ENCODE data around the gene GPC5. TPM values are rescaled to one million over a fixed set of nuclear protein-coding genes. Genes with fewer than 3 reads are reported as not detected.
A peak's percentile ranks its signal among the peaks of the same experiment; 100 is the strongest.

GPC5 gene
- total RNA-seq, 1 donor from 2014 or later = 0.28 TPM

DNA sequence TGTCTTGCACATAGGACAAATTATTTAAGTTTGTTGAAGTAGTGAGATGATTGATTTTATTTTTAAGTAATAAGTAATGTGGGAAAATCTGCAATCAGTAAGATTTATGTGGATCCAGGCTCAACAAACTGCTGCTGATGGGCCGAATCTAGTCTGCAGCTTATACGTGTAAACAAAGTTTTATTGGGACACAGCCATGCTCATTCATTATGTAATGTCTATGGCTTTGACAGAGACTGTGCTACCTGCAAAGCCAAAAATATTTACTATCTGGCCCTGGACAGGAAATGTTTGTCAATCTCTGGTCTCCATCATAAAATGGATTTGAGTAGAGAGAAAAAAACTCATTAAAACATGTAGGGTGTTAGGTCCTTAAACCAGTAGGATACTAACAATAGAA is 728.0 kb downstream of the GPC5 start:
- H3K27me3 Mint-ChIP-seq (ENCODE audit: low read depth) = no peaks in the 10 kb centered on the region
- TF ChIP-seq, protein P1, sequence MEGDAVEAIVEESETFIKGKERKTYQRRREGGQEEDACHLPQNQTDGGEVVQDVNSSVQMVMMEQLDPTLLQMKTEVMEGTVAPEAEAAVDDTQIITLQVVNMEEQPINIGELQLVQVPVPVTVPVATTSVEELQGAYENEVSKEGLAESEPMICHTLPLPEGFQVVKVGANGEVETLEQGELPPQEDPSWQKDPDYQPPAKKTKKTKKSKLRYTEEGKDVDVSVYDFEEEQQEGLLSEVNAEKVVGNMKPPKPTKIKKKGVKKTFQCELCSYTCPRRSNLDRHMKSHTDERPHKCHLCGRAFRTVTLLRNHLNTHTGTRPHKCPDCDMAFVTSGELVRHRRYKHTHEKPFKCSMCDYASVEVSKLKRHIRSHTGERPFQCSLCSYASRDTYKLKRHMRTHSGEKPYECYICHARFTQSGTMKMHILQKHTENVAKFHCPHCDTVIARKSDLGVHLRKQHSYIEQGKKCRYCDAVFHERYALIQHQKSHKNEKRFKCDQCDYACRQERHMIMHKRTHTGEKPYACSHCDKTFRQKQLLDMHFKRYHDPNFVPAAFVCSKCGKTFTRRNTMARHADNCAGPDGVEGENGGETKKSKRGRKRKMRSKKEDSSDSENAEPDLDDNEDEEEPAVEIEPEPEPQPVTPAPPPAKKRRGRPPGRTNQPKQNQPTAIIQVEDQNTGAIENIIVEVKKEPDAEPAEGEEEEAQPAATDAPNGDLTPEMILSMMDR (conservative IDR thresholded peaks at IDR 0.05) = no peak
- no peaks in the 10 kb centered on the region for H3K36me3 Mint-ChIP-seq (ENCODE audit: low read depth)
- no peaks in the 10 kb centered on the region for H3K9me3 Mint-ChIP-seq
- no peak for DNase-seq (ENCODE audit: low read depth, low spot score)
- no peak overlapping the region for H3K4me3 Mint-ChIP-seq
- no peak overlapping the region for H3K27ac Mint-ChIP-seq (ENCODE audit: unreplicated experiment)
- no peaks in the 10 kb centered on the region for H3K4me1 Mint-ChIP-seq

DNA sequence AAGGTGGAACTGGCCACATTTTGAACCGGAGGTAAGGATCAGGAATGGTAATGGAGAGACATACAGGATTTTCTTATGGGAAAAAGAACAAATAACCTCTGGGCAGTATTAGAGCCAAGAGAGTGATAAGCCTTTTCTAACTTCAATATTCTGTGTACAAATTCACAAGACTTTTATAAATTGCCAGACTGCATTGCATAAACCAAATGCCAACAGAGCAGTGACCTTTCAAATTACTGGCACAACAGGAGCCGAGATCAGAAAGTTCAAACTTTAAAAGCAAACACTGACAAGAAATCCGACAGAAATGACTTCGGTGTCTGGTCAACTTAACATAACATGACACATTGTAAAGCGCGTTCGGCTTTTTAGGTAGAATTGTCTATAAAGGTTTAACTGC is 737.1 kb downstream of the GPC5 start:
- H3K4me1 Mint-ChIP-seq = no peaks in the 10 kb centered on the region
- DNase-seq (ENCODE audit: low read depth, low spot score) = no peak
- H3K4me3 Mint-ChIP-seq = no peak overlapping the region
- H3K27me3 Mint-ChIP-seq (ENCODE audit: low read depth) = no peaks in the 10 kb centered on the region
- H3K9me3 Mint-ChIP-seq = no peaks in the 10 kb centered on the region
- H3K27ac Mint-ChIP-seq (ENCODE audit: unreplicated experiment) = no peak overlapping the region
- no peaks in the 10 kb centered on the region for H3K36me3 Mint-ChIP-seq (ENCODE audit: low read depth)
- TF ChIP-seq, protein P1 (conservative IDR thresholded peaks at IDR 0.05) = no peak

- no peaks in the 10 kb centered on the region for H3K36me3 Mint-ChIP-seq (ENCODE audit: low read depth)
- H3K9me3 Mint-ChIP-seq = no peaks in the 10 kb centered on the region
- H3K27ac Mint-ChIP-seq (ENCODE audit: unreplicated experiment) = no peak overlapping the region
- DNase-seq (ENCODE audit: low read depth, low spot score) = no peak
- H3K4me1 Mint-ChIP-seq = no peaks in the 10 kb centered on the region
- H3K4me3 Mint-ChIP-seq = no peak overlapping the region
- TF ChIP-seq, protein P1 (conservative IDR thresholded peaks at IDR 0.05) = no peak
- H3K27me3 Mint-ChIP-seq (ENCODE audit: low read depth) = no peaks in the 10 kb centered on the region
Measured at GRCh38 chr13:92136449-92137155, 738.2 kb downstream of the GPC5 start.

DNA sequence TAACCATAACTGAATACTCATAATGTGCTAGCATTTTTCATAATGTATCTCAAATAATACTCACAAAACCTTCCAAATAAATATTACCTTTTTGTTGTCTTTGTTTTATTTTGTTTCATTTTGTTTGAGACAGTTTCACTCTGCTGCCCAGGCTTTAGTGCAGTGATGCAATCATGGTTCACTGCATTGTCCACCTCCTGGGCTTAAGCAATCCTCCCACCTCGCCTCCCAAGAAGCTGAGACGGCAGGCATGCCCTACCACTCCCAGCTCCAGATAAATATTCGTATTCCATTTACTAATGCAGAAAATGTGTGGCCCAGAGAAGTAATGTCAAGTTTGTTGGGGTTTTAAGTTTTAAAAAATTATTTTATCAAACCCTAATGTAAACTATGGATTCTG is 739.1 kb downstream of the GPC5 start:
- Mint-ChIP-seq H3K9me3 (no peaks in the 10 kb centered on the region), H3K4me3 (no peak overlapping the region), H3K27me3 (ENCODE audit: low read depth) (no peaks in the 10 kb centered on the region), H3K36me3 (ENCODE audit: low read depth) (no peaks in the 10 kb centered on the region), H3K27ac (ENCODE audit: unreplicated experiment) (no peak overlapping the region), H3K4me1 (no peaks in the 10 kb centered on the region)
- DNase-seq (ENCODE audit: low read depth, low spot score) = no peak
- TF ChIP-seq, protein P1 (conservative IDR thresholded peaks at IDR 0.05) = no peak

- Mint-ChIP-seq H3K4me1 (no peaks in the 10 kb centered on the region), H3K9me3 (no peaks in the 10 kb centered on the region), H3K27me3 (ENCODE audit: low read depth) (peaks cover 3% of the 10 kb centered on the region), H3K4me3 (no peak overlapping the region), H3K36me3 (ENCODE audit: low read depth) (no peaks in the 10 kb centered on the region), H3K27ac (ENCODE audit: unreplicated experiment) (no peak overlapping the region)
- TF ChIP-seq, protein P1 (conservative IDR thresholded peaks at IDR 0.05) = peak; percentile 18
- DNase-seq (ENCODE audit: low read depth, low spot score) = no peak
Measured at GRCh38 chr13:92143766-92144165, 745.3 kb downstream of the GPC5 start.
